Adipocyte (in vitro differentiated cells): ENCODE data around the gene OTOGL.
"Not testable (repeated sequence)": the region's sequence is repeated elsewhere in the genome, so short reads cannot be mapped to it uniquely, and the experiment has no call there.

Source experiments
- DNase-seq: peaks from one replicate; pipeline ENCODE4 v3.0.0-alpha.2; 2015; ENCODE audit warnings: low read depth
- H3K27me3 ChIP-seq: replicated peaks from 2 replicates; pipeline ENCODE4 v1.7.0; 2013; ENCODE audit warnings: mild to moderate bottlenecking, low read length, moderate library complexity; ENCODE audit not compliant: control insufficient read depth, insufficient read depth
- H3K36me3 ChIP-seq: 2 replicates; pipeline ENCODE4 v1.7.0; 2013; ENCODE audit warnings: low read length, mild to moderate bottlenecking, moderate library complexity; ENCODE audit not compliant: control insufficient read depth, insufficient read depth, severe bottlenecking
- H3K4me1 ChIP-seq: 2 replicates; pipeline ENCODE4 v1.7.0; 2013; ENCODE audit warnings: mild to moderate bottlenecking, low read length, moderate library complexity; ENCODE audit not compliant: control insufficient read depth, insufficient read depth
- H3K4me3 ChIP-seq: 2 replicates; pipeline ENCODE4 v1.7.0; 2013; ENCODE audit warnings: mild to moderate bottlenecking, low read length, moderate library complexity
- H3K9ac ChIP-seq: 2 replicates; pipeline ENCODE4 v1.7.0; 2013; ENCODE audit warnings: mild to moderate bottlenecking, low read length, moderate library complexity
- H3K9me3 ChIP-seq: 2 replicates; pipeline ENCODE4 v1.7.0; 2013; ENCODE audit warnings: mild to moderate bottlenecking, low read length, moderate library complexity; ENCODE audit not compliant: control insufficient read depth

The OTOGL gene

GRCh38 chr12:80205960-80206359 lies 106.6 kb downstream of the OTOGL start:
- Histone ChIP-seq H3K9me3 (no peaks in the 10 kb centered on the region), H3K36me3 (no peaks in the 10 kb centered on the region), H3K9ac (no peak overlapping the region), H3K4me3 (no peak overlapping the region), H3K27me3 (no peaks in the 10 kb centered on the region), H3K4me1 (no peaks in the 10 kb centered on the region)
- DNase-seq, result no peak

- Histone ChIP-seq H3K4me1 (no peaks in the 10 kb centered on the region), H3K4me3 (no peak overlapping the region), H3K9ac (no peak overlapping the region), H3K27me3 (no peaks in the 10 kb centered on the region), H3K9me3 (no peaks in the 10 kb centered on the region), H3K36me3 (no peaks in the 10 kb centered on the region)
- no peak for DNase-seq
Measured at GRCh38 chr12:80208071-80208470, 108.7 kb downstream of the OTOGL start.

- Histone ChIP-seq H3K9ac (no peak overlapping the region), H3K36me3 (no peaks in the 10 kb centered on the region), H3K27me3 (no peaks in the 10 kb centered on the region), H3K4me3 (no peak overlapping the region), H3K4me1 (no peaks in the 10 kb centered on the region), H3K9me3 (no peaks in the 10 kb centered on the region)
- DNase-seq, result no peak
Measured at GRCh38 chr12:80211671-80212070, 112.3 kb downstream of the OTOGL start.

GRCh38 chr12:80212938-80213645 lies 113.8 kb downstream of the OTOGL start:
- Histone ChIP-seq H3K9ac (no peak overlapping the region), H3K4me1 (no peaks in the 10 kb centered on the region)
- DNase-seq, result no peak

GRCh38 chr12:80213871-80214270 lies 114.5 kb downstream of the OTOGL start:
- DNase-seq, result no peak
- Histone ChIP-seq H3K9ac (no peak overlapping the region), H3K4me1 (no peaks in the 10 kb centered on the region), H3K9me3 (no peaks in the 10 kb centered on the region), H3K36me3 (no peaks in the 10 kb centered on the region), H3K4me3 (no peak overlapping the region), H3K27me3 (no peaks in the 10 kb centered on the region)

More at GRCh38 chr12:80212938-80213645, 113.8 kb downstream of the OTOGL start:
- Histone ChIP-seq H3K27me3 (no peaks in the 10 kb centered on the region), H3K9me3 (no peaks in the 10 kb centered on the region), H3K36me3 (no peaks in the 10 kb centered on the region), H3K4me3 (no peak overlapping the region)

GRCh38 chr12:80217011-80217535 lies 117.7 kb downstream of the OTOGL start:
- no peaks in the 10 kb centered on the region for H3K27me3 ChIP-seq
- no peak overlapping the region for H3K4me3 ChIP-seq
- H3K36me3 ChIP-seq, result no peaks in the 10 kb centered on the region
- no peak overlapping the region for H3K9ac ChIP-seq
- no peaks in the 10 kb centered on the region for H3K9me3 ChIP-seq
- no peaks in the 10 kb centered on the region for H3K4me1 ChIP-seq
- no peak for DNase-seq

GRCh38 chr12:80218925-80219324 lies 119.6 kb downstream of the OTOGL start:
- H3K4me3 ChIP-seq, DNase-seq, H3K9ac ChIP-seq, H3K27me3 ChIP-seq, H3K4me1 ChIP-seq, H3K9me3 ChIP-seq, H3K36me3 ChIP-seq: not testable (repeated sequence)

- Histone ChIP-seq H3K4me3 (no peak overlapping the region), H3K4me1 (no peaks in the 10 kb centered on the region), H3K9ac (no peak overlapping the region), H3K27me3 (no peaks in the 10 kb centered on the region), H3K9me3 (no peaks in the 10 kb centered on the region), H3K36me3 (no peaks in the 10 kb centered on the region)
- DNase-seq, result no peak
Measured at GRCh38 chr12:80219345-80219744, 120.0 kb downstream of the OTOGL start.

GRCh38 chr12:80222261-80222660 lies 122.9 kb downstream of the OTOGL start:
- H3K27me3 ChIP-seq, result no peaks in the 10 kb centered on the region
- H3K9ac ChIP-seq, result no peak overlapping the region
- no peaks in the 10 kb centered on the region for H3K4me1 ChIP-seq
- DNase-seq, result no peak
- no peaks in the 10 kb centered on the region for H3K36me3 ChIP-seq
- no peak overlapping the region for H3K4me3 ChIP-seq
- H3K9me3 ChIP-seq, result no peaks in the 10 kb centered on the region

GRCh38 chr12:80226576-80226975 lies 127.2 kb downstream of the OTOGL start:
- DNase-seq, result no peak
- no peaks in the 10 kb centered on the region for H3K9me3 ChIP-seq
- H3K4me1 ChIP-seq, result no peaks in the 10 kb centered on the region

GRCh38 chr12:80227904-80228303 lies 128.6 kb downstream of the OTOGL start:
- not testable (repeated sequence) for H3K9ac ChIP-seq, H3K27me3 ChIP-seq, H3K9me3 ChIP-seq, H3K36me3 ChIP-seq, H3K4me1 ChIP-seq, H3K4me3 ChIP-seq, DNase-seq

More at GRCh38 chr12:80226576-80226975, 127.2 kb downstream of the OTOGL start:
- Histone ChIP-seq H3K27me3 (no peaks in the 10 kb centered on the region), H3K9ac (no peak overlapping the region), H3K36me3 (no peaks in the 10 kb centered on the region), H3K4me3 (no peak overlapping the region)

- no peaks in the 10 kb centered on the region for H3K4me1 ChIP-seq
- no peaks in the 10 kb centered on the region for H3K36me3 ChIP-seq
- no peaks in the 10 kb centered on the region for H3K27me3 ChIP-seq
- no peaks in the 10 kb centered on the region for H3K9me3 ChIP-seq
- no peak for DNase-seq
- no peak overlapping the region for H3K4me3 ChIP-seq
- H3K9ac ChIP-seq, result no peak overlapping the region
Measured at GRCh38 chr12:80230068-80230467, 130.7 kb downstream of the OTOGL start.
